MCF 10A (cell line): ENCODE data around the gene GPC3. TPM values are rescaled to one million over a fixed set of nuclear protein-coding genes. Genes with fewer than 3 reads are reported as not detected.

ENCODE experiments used
- BruUV-seq: library from RNA; stranded (reverse); fragments of 400-500 nt; replicated peaks from 2 replicates; lab custom pipeline; 2021; lab: Mats Ljungman, UMichigan
- CTCF ChIA-PET: fragments of 300-600 bp; sonication (Branson Sonifier 250); formaldehyde crosslinking; extraction: SDS; loops from one replicate; lab custom pipeline; 2021; ENCODE audit warnings: antibody characterized with exemption, inconsistent platforms; lab: Yijun Ruan, JAX
- POLR2A ChIA-PET: fragments of 300-600, 350-650 bp; sonication (Branson Sonifier 250); formaldehyde crosslinking; extraction: SDS; loops from one replicate; lab custom pipeline; 2020; ENCODE audit warnings: antibody characterized with exemption, inconsistent platforms; lab: Yijun Ruan, JAX
- DNase-seq: peaks from one replicate; pipeline ENCODE4 v3.0.0-alpha.2; 2018; ENCODE audit not compliant: unreplicated experiment
- H3K27ac Mint-ChIP-seq: one replicate; pipeline ENCODE4 v1.8.0; 2022; ENCODE audit warnings: mild to moderate bottlenecking, low read depth, mixed read lengths; ENCODE audit not compliant: unreplicated experiment
- H3K27me3 Mint-ChIP-seq: one replicate; pipeline ENCODE4 v1.8.0; 2022; ENCODE audit warnings: mixed read lengths; ENCODE audit not compliant: insufficient read depth, unreplicated experiment
- H3K36me3 Mint-ChIP-seq: one replicate; pipeline ENCODE4 v1.8.0; 2022; ENCODE audit warnings: mild to moderate bottlenecking, moderate library complexity, mixed read lengths; ENCODE audit not compliant: insufficient read depth, unreplicated experiment
- H3K4me1 Mint-ChIP-seq: one replicate; pipeline ENCODE4 v1.8.0; 2022; ENCODE audit warnings: mixed read lengths; ENCODE audit not compliant: insufficient read depth, unreplicated experiment
- H3K4me3 Mint-ChIP-seq: one replicate; pipeline ENCODE4 v1.8.0; 2022; ENCODE audit warnings: mild to moderate bottlenecking, moderate library complexity, mixed read lengths; ENCODE audit not compliant: unreplicated experiment
- H3K9me3 Mint-ChIP-seq: one replicate; pipeline ENCODE4 v1.8.0; 2022; ENCODE audit warnings: mixed read lengths; ENCODE audit not compliant: unreplicated experiment
- CTCF ChIP-seq: fragments of 200-600 bp; IDR thresholded peaks from one replicate; pipeline ENCODE4 v1.8.0; 2022; ENCODE audit warnings: antibody characterized with exemption, mild to moderate bottlenecking; ENCODE audit not compliant: unreplicated experiment
- intact Hi-C: fragments of 100-400 bp; cut with micrococcal nuclease; formaldehyde crosslinking; loops from 2 replicates; pipeline ENCODE4 v1.14.1; 2022
- total RNA-seq: library from RNA; stranded (reverse); gene quantifications from 2 replicates; pipeline ENCODE4 v1.2.3, GENCODE V29; 2022

The GPC3 gene
- total RNA-seq, 1 experiment from 2014 or later: 0.37 TPM

DNA sequence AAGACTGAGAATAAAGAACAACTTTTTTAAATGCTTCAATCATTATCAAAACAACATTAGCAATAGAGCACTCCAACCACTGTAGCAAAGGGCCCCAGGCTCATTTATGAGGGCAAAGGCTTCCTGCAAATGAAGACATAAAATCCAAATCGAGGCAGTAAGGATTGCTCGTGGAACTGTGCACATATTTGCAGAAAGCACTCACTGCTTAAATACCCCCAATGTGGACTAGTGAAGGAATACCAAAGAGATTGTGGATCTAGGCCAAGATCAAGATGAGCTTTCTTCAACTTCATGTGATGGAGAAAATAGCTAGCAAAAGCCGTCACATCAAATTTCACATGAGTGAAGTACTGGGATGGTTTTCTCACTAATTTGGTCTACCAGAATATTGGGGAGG, 35.2 kb downstream of the GPC3 start:
- no peaks in the 10 kb centered on the region for H3K9me3 Mint-ChIP-seq
- peaks cover 78% of the 10 kb centered on the region for H3K27me3 Mint-ChIP-seq
- H3K36me3 Mint-ChIP-seq: no peaks in the 10 kb centered on the region
- H3K27ac Mint-ChIP-seq: no peak overlapping the region
- H3K4me1 Mint-ChIP-seq: no peaks in the 10 kb centered on the region
- ChIA-PET CTCF (no interaction called here), POLR2A (no interaction called here)
- DNase-seq: no peak
- no TSS peak for BruUV-seq
- H3K4me3 Mint-ChIP-seq: no peak overlapping the region
- no peak for TF ChIP-seq CTCF
- intact Hi-C loops: no loop called here

DNA sequence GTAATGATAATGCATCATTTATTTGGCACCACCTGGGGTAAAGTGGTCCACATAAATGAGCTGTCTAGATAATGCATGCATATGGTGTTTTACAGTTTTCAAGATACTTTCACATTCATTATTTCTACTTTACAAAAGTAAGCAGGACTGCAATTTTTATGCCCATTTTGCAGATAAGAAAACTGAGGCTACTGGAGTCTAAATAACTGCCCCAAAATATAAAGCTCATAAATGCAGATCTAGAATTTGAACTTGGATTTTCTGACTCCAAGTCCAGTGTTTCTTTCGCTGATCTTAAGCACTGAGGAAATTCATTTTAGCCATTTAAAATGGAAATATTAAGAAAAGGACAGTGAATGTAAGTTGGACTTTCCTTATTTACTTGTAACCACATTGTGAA, 36.5 kb downstream of the GPC3 start:
- no peak for TF ChIP-seq CTCF
- Mint-ChIP-seq H3K27ac (no peak overlapping the region), H3K36me3 (no peaks in the 10 kb centered on the region), H3K9me3 (no peaks in the 10 kb centered on the region), H3K4me3 (no peak overlapping the region), H3K27me3 (peaks cover 79% of the 10 kb centered on the region), H3K4me1 (no peaks in the 10 kb centered on the region)
- ChIA-PET CTCF (interaction anchor here (1.0 to 1.1 kb wide), 2 partner anchors 27 to 37 kb away, joined by 4 read pairs; no protein-coding TSS in a partner anchor), POLR2A (no interaction called here)
- intact Hi-C loops: no loop called here
- DNase-seq: no peak
- no TSS peak for BruUV-seq

GRCh38 chrX:133947996-133948395, 37.4 kb downstream of the GPC3 start:
- Mint-ChIP-seq H3K9me3 (no peaks in the 10 kb centered on the region), H3K4me1 (no peaks in the 10 kb centered on the region), H3K4me3 (no peak overlapping the region), H3K36me3 (no peaks in the 10 kb centered on the region), H3K27me3 (peaks cover 81% of the 10 kb centered on the region), H3K27ac (no peak overlapping the region)
- DNase-seq: no peak
- CTCF ChIA-PET: interaction anchor here (1.1 kb wide), 1 partner anchor 26 kb away, joined by 4 read pairs; no protein-coding TSS in a partner anchor
- POLR2A ChIA-PET: no interaction called here
- BruUV-seq: no TSS peak
- no peak for TF ChIP-seq CTCF
- intact Hi-C loops: no loop called here

DNA sequence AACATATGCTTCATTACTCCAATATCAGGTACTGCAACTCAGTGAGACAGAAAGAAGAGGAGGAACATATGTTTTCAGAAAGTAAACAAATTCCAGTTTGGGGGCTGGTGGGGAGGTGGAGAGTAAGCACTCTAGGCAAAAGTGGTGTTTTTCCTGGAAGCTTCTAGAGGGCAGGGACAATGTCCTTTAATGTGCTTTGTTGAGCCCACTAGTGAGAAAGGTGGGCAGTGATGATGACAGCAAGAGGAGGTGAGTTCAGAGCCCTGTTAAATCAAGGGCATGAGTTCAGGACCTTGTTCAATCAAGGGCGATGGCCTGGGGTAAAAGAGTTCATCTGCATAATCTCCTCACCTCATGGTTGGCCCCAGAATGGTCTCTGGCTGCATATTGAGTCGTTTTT, 38.4 kb downstream of the GPC3 start:
- intact Hi-C loops: no loop called here
- H3K27me3 Mint-ChIP-seq: peaks cover 73% of the 10 kb centered on the region
- H3K9me3 Mint-ChIP-seq: no peaks in the 10 kb centered on the region
- no peak overlapping the region for H3K4me3 Mint-ChIP-seq
- POLR2A ChIA-PET: interaction anchor here (0.7 kb wide), 1 partner anchor 10 kb away, joined by 4 read pairs; no protein-coding TSS in a partner anchor
- no peak for DNase-seq
- no peaks in the 10 kb centered on the region for H3K4me1 Mint-ChIP-seq
- no TSS peak for BruUV-seq
- TF ChIP-seq CTCF: no peak
- CTCF ChIA-PET: no interaction called here
- no peaks in the 10 kb centered on the region for H3K36me3 Mint-ChIP-seq
- no peak overlapping the region for H3K27ac Mint-ChIP-seq
